Activated CD4-positive, alpha-beta T cell treated with anti-CD3 and anti-CD28 coated beads, Interleukin-10, Interleukin-2, amounts not matched to agents 100 ng/mL and 50 ng/mL, durations not matched to agents 16 hours and 8 hours (primary cell): ENCODE results near the gene TULP1.

Source experiments
- DNase-seq: peaks from one replicate; pipeline ENCODE4 v3.0.0-alpha.2; 2020

The TULP1 gene

GRCh38 chr6:35481226-35481625, 31.5 kb downstream of the TULP1 start:
- no peak for DNase-seq

- DNase-seq: no peak
Observed at GRCh38 chr6:35480176-35480575, 32.5 kb downstream of the TULP1 start.

- DNase-seq: no peak
Observed at GRCh38 chr6:35478259-35478658, 34.4 kb downstream of the TULP1 start.

- DNase-seq: no peak
Observed at GRCh38 chr6:35477551-35478179, 35.0 kb downstream of the TULP1 start.

- DNase-seq: no peak
Observed at GRCh38 chr6:35477028-35477427, 35.7 kb downstream of the TULP1 start.

GRCh38 chr6:35476004-35476403, 36.7 kb downstream of the TULP1 start:
- no peak for DNase-seq

- DNase-seq: no peak
Observed at GRCh38 chr6:35475573-35475972, 37.1 kb downstream of the TULP1 start.

- DNase-seq: peak; percentile 35
Observed at GRCh38 chr6:35474942-35475570, 37.6 kb downstream of the TULP1 start.

- DNase-seq: peak; percentile 47
Observed at GRCh38 chr6:35474131-35474941, 38.4 kb downstream of the TULP1 start.

GRCh38 chr6:35473850-35474130, 38.9 kb downstream of the TULP1 start:
- DNase-seq: peak; percentile 45

- DNase-seq: peak; percentile 46
Observed at GRCh38 chr6:35473075-35473849, 39.4 kb downstream of the TULP1 start.

- no peak for DNase-seq
Observed at GRCh38 chr6:35471836-35472345, 40.8 kb downstream of the TULP1 start.

GRCh38 chr6:35470663-35471120, 42.0 kb downstream of the TULP1 start:
- DNase-seq: peak; percentile 25

GRCh38 chr6:35469751-35470662, 42.7 kb downstream of the TULP1 start:
- DNase-seq: peak; percentile 50

GRCh38 chr6:35468980-35469750, 43.5 kb downstream of the TULP1 start:
- no peak for DNase-seq

- DNase-seq: peak; percentile 98
Observed at GRCh38 chr6:35468181-35468979, 44.3 kb downstream of the TULP1 start, which contains the start of gene RPL10A. TSS of gene RPL10A (plus strand) at chr6:35468401. CDS start at chr6:35468435, 34 bp downstream.

- DNase-seq: no peak
Observed at GRCh38 chr6:35465646-35466045, 47.0 kb downstream of the TULP1 start.

- DNase-seq: no peak
Observed at GRCh38 chr6:35463292-35463691, 49.4 kb downstream of the TULP1 start.

- DNase-seq: no peak
Observed at GRCh38 chr6:35461270-35461669, 51.4 kb downstream of the TULP1 start.

GRCh38 chr6:35457907-35458306, 54.8 kb downstream of the TULP1 start:
- no peak for DNase-seq
